ENCODE measurements around the gene SNIP1.

The SNIP1 gene

DNA sequence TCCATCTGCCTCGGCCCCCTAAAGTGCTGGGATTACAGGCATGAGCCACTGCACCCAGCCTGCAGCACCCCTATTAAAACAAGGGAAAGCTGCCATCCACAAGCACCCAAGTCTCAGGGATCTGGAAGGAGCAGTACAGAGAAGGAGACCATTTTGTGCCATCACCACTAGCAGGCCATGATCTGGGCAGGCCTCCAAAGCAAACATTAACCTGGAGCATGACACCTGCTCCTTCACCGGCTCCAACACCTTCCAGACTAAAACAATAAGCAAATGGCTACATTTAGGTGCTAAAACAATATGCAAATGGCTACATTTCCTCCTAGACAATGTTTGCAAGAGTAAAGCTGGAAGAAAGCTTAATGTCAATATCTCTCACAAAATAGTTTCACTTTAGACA, 56.3 kb downstream of the SNIP1 start:
- Histone ChIP-seq H3F3A (ENCODE audit: insufficient read depth, low read length) (no peaks in the 10 kb centered on the region), H3K27me3 (ENCODE audit: insufficient read depth, low read length) (no peaks in the 10 kb centered on the region), H3K4me1 (ENCODE audit: insufficient read depth, low read length, severe bottlenecking) (no peaks in the 10 kb centered on the region), H3K36me3 (ENCODE audit: insufficient read depth, low read length) (peaks cover 50% of the 10 kb centered on the region), H4K20me1 (ENCODE audit: insufficient read depth, low read length) (no peaks in the 10 kb centered on the region), H3K9me2 (ENCODE audit: low read depth, low read length) (no peaks in the 10 kb centered on the region), H2AFZ (ENCODE audit: low read length) (no peak overlapping the region), H3K27ac (ENCODE audit: low read depth, low read length, poor library complexity, severe bottlenecking) (no peak overlapping the region), H3K9ac (ENCODE audit: low read length) (no peak overlapping the region), H3K4me2 (ENCODE audit: low read length) (no peak overlapping the region), H3K4me3 (ENCODE audit: low read depth, low read length, poor library complexity, severe bottlenecking) (no peak overlapping the region), H3K79me2 (ENCODE audit: insufficient read depth, low read length) (no peaks in the 10 kb centered on the region), H3K9me3 (ENCODE audit: low read length) (no peaks in the 10 kb centered on the region)
- TF ChIP-seq EZH2 (IDR thresholded peaks at IDR 0.05; ENCODE audit: borderline replicate concordance, low read length) = no peak
- TF ChIP-seq, protein P1, sequence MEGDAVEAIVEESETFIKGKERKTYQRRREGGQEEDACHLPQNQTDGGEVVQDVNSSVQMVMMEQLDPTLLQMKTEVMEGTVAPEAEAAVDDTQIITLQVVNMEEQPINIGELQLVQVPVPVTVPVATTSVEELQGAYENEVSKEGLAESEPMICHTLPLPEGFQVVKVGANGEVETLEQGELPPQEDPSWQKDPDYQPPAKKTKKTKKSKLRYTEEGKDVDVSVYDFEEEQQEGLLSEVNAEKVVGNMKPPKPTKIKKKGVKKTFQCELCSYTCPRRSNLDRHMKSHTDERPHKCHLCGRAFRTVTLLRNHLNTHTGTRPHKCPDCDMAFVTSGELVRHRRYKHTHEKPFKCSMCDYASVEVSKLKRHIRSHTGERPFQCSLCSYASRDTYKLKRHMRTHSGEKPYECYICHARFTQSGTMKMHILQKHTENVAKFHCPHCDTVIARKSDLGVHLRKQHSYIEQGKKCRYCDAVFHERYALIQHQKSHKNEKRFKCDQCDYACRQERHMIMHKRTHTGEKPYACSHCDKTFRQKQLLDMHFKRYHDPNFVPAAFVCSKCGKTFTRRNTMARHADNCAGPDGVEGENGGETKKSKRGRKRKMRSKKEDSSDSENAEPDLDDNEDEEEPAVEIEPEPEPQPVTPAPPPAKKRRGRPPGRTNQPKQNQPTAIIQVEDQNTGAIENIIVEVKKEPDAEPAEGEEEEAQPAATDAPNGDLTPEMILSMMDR (IDR thresholded peaks at IDR 0.05; ENCODE audit: low read length) = no peak

DNA sequence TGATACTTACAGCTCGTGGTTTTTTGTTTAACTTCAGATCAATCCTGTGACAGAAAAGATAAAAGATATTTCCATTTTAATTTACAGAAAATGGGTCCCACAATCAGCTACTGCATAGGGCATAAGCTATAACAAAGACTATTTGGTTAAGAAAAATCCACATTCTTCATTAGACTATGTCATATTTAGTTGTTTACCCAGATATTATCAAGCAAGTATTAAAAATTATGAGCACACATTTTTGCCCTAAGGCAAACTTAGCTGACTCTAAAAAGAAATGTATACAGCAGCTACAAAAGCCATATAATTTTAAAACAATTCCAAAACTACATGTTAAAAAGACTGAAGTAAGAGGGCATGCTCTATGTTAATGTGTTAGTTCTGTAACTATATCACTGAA, 58.2 kb downstream of the SNIP1 start:
- Histone ChIP-seq H3K9me3 (ENCODE audit: low read length) (no peaks in the 10 kb centered on the region), H2AFZ (ENCODE audit: low read length) (no peak overlapping the region), H3K27ac (ENCODE audit: low read depth, low read length, poor library complexity, severe bottlenecking) (no peak overlapping the region), H3K9me2 (ENCODE audit: low read depth, low read length) (no peaks in the 10 kb centered on the region), H3K4me2 (ENCODE audit: low read length) (no peak overlapping the region), H3F3A (ENCODE audit: insufficient read depth, low read length) (no peaks in the 10 kb centered on the region), H3K9ac (ENCODE audit: low read length) (no peak overlapping the region), H4K20me1 (ENCODE audit: insufficient read depth, low read length) (no peaks in the 10 kb centered on the region), H3K79me2 (ENCODE audit: insufficient read depth, low read length) (no peaks in the 10 kb centered on the region), H3K27me3 (ENCODE audit: insufficient read depth, low read length) (no peaks in the 10 kb centered on the region), H3K4me1 (ENCODE audit: insufficient read depth, low read length, severe bottlenecking) (no peaks in the 10 kb centered on the region), H3K36me3 (ENCODE audit: insufficient read depth, low read length) (peaks cover 43% of the 10 kb centered on the region), H3K4me3 (ENCODE audit: low read depth, low read length, poor library complexity, severe bottlenecking) (no peak overlapping the region)
- TF ChIP-seq, protein P1 (IDR thresholded peaks at IDR 0.05; ENCODE audit: low read length) = no peak
- no peak for TF ChIP-seq EZH2 (IDR thresholded peaks at IDR 0.05; ENCODE audit: borderline replicate concordance, low read length)

DNA sequence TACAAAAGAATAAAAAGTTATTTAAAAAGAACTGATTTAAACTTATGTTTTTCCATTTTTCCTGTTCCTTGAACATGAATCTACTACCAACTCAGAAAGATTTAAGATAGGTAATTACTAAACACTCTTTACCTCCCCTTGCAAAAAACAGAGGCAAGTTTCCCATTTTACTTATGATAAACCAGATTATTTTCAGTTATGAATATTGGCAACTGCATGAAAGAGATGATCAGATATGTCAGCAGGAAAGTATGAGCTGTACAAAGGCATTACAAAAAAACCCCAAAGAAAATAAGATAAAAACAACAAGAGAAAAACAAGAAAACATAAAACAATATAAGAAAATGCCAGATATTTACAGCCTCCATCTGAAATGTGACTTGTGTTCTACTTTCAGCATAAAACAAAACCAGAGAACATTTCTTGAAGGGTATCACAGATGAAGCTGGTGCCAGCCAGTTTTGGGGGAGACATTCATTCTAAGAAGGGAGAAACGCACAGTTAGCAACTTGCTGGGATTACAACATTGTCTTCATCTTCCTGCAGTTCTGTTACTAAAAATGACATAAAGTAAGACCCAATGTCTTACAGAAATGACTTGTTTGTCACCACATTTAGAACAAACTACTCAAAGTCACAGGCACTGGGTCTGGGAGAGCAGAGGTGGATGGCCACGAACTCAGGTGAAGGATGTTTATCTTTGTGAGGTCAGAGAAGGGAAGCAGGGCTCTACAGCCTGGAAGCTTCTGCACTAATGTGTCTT, 60.6 kb downstream of the SNIP1 start:
- TF ChIP-seq, protein P1 (IDR thresholded peaks at IDR 0.05; ENCODE audit: low read length) = no peak
- TF ChIP-seq EZH2 (IDR thresholded peaks at IDR 0.05; ENCODE audit: borderline replicate concordance, low read length) = no peak
- Histone ChIP-seq H3K9ac (ENCODE audit: low read length) (no peak overlapping the region), H3K4me3 (ENCODE audit: low read depth, low read length, poor library complexity, severe bottlenecking) (no peak overlapping the region), H3K27ac (ENCODE audit: low read depth, low read length, poor library complexity, severe bottlenecking) (no peak overlapping the region), H3K9me2 (ENCODE audit: low read depth, low read length) (no peaks in the 10 kb centered on the region), H3K4me2 (ENCODE audit: low read length) (no peak overlapping the region), H3K79me2 (ENCODE audit: insufficient read depth, low read length) (no peaks in the 10 kb centered on the region), H3K4me1 (ENCODE audit: insufficient read depth, low read length, severe bottlenecking) (no peaks in the 10 kb centered on the region), H3F3A (ENCODE audit: insufficient read depth, low read length) (no peaks in the 10 kb centered on the region), H4K20me1 (ENCODE audit: insufficient read depth, low read length) (no peaks in the 10 kb centered on the region), H3K27me3 (ENCODE audit: insufficient read depth, low read length) (no peaks in the 10 kb centered on the region), H3K9me3 (ENCODE audit: low read length) (no peaks in the 10 kb centered on the region), H3K36me3 (ENCODE audit: insufficient read depth, low read length) (peaks cover 33% of the 10 kb centered on the region; the same call in 1 of the 2 replicates), H2AFZ (ENCODE audit: low read length) (no peak overlapping the region)
